Breast epithelium (tissue), 4 donors: ENCODE data around the gene TYMP. TPM values are rescaled to one million over a fixed set of nuclear protein-coding genes. Genes with fewer than 3 reads are reported as not detected.

ENCODE experiments used
- DNase-seq, 2 donors: peaks; one replicate each; pipeline ENCODE4 v3.0.0-alpha.2; 2019; ENCODE audit warnings: low spot score in 2 of 2
- H3K27ac ChIP-seq, 2 donors: fragments of 200-600 bp; sonication (generic) in 1 of 2; one replicate each; pipeline ENCODE4 v1.5.1; 2016 to 2019; ENCODE audit warnings: mild to moderate bottlenecking in 1 of 2
- H3K27me3 ChIP-seq, 2 donors: fragments of 200-600 bp; sonication (generic) in 1 of 2; one replicate each; pipeline versions ENCODE4 v1.5.1 to v1.6.0; 2017 to 2019; ENCODE audit warnings: control low read depth in 1 of 2, mild to moderate bottlenecking in 1 of 2
- H3K36me3 ChIP-seq: fragments of 200-600 bp; one replicate; pipeline ENCODE4 v1.5.1; 2019
- H3K4me1 ChIP-seq, 2 donors: fragments of 200-600 bp; sonication (generic); one replicate each; pipeline ENCODE4 v1.5.1; 2016 to 2019; ENCODE audit warnings: control low read depth in 1 of 2
- H3K4me3 ChIP-seq, 3 donors: fragments of 200-600 bp; sonication (generic); 1 replicate in 2 of 3; 2 replicates in 1 of 3; pipeline ENCODE4 v1.5.1; 2016 to 2019; ENCODE audit warnings: mild to moderate bottlenecking in 3 of 3, moderate library complexity in 2 of 3
- H3K9me3 ChIP-seq, 2 donors: fragments of 200-600 bp; sonication (generic) in 1 of 2; one replicate each; pipeline ENCODE4 v1.5.1; 2016 to 2019; ENCODE audit warnings: control low read depth in 1 of 2
- POLR2A ChIP-seq: fragments of 450-650 bp; IDR thresholded peaks from one replicate; pipeline ENCODE4 v1.6.1; 2016; ENCODE audit warnings: antibody characterized with exemption, mild to moderate bottlenecking, moderate library complexity
- POLR2AphosphoS5 ChIP-seq, 3 donors: sonication (generic); formaldehyde crosslinking; IDR thresholded peaks; one replicate each; pipeline ENCODE4 v1.6.1; 2017; ENCODE audit warnings: antibody characterized with exemption in 3 of 3
- intact Hi-C: fragments of 100-400 bp; cut with DNase I; formaldehyde crosslinking; loops from one replicate; pipeline ENCODE4 v1.15.1; 2023; ENCODE audit warnings: low total_unique reads
- total RNA-seq, 3 donors: library from RNA; depleted of rRNA; stranded (reverse); fragments of >200 nt; gene quantifications; one replicate each; pipeline ENCODE4 v1.1.0, GENCODE V29; 2016
- TF ChIP-seq, protein P1 (sequence below), 3 donors: fragments of 450-650 bp; IDR thresholded peaks; one replicate each; pipeline ENCODE4 v1.5.1; 2016 to 2017; ENCODE audit warnings: antibody characterized with exemption in 3 of 3, mild to moderate bottlenecking in 3 of 3, moderate library complexity in 3 of 3

TYMP gene
- total RNA-seq, 3 donors from 2014 or later, result 44.6 to 115 (median 82.9) TPM

DNA sequence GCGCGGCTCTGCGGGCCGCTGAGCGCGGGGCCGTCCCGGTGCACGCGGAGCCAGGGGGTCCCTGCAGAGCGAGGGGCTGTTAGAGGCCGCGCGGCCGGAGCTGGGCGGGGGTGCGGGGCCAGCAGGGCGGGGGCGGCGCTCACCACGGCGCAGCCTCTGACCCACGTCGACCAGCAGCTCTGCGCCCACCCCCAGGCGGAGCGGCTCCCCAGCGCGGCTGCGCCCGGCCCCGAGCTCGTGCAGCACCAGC lies 4.0 kb downstream of the TYMP start:
- intact Hi-C loops, result loop anchor here (5.0 kb wide), 1 partner anchor 57 kb away; the partner anchor contains the start of gene CHKB
- Histone ChIP-seq H3K4me3 (peak overlapping the region; percentile 52 to 91 (median 81)), H3K27ac (peak overlapping the region; percentile 88 to 92), H3K4me1 (peaks cover 10 to 12% of the 10 kb centered on the region in 2 donors), H3K9me3 (no peaks in the 10 kb centered on the region), H3K27me3 (no peaks in the 10 kb centered on the region), H3K36me3 (peaks cover 13% of the 10 kb centered on the region)
- no peak for DNase-seq
- TF ChIP-seq POLR2A (no peak), POLR2AphosphoS5 (IDR thresholded peaks at IDR 0.05) (no peak)
- TF ChIP-seq, protein P1, sequence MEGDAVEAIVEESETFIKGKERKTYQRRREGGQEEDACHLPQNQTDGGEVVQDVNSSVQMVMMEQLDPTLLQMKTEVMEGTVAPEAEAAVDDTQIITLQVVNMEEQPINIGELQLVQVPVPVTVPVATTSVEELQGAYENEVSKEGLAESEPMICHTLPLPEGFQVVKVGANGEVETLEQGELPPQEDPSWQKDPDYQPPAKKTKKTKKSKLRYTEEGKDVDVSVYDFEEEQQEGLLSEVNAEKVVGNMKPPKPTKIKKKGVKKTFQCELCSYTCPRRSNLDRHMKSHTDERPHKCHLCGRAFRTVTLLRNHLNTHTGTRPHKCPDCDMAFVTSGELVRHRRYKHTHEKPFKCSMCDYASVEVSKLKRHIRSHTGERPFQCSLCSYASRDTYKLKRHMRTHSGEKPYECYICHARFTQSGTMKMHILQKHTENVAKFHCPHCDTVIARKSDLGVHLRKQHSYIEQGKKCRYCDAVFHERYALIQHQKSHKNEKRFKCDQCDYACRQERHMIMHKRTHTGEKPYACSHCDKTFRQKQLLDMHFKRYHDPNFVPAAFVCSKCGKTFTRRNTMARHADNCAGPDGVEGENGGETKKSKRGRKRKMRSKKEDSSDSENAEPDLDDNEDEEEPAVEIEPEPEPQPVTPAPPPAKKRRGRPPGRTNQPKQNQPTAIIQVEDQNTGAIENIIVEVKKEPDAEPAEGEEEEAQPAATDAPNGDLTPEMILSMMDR (IDR thresholded peaks at IDR 0.05), result no peak

DNA sequence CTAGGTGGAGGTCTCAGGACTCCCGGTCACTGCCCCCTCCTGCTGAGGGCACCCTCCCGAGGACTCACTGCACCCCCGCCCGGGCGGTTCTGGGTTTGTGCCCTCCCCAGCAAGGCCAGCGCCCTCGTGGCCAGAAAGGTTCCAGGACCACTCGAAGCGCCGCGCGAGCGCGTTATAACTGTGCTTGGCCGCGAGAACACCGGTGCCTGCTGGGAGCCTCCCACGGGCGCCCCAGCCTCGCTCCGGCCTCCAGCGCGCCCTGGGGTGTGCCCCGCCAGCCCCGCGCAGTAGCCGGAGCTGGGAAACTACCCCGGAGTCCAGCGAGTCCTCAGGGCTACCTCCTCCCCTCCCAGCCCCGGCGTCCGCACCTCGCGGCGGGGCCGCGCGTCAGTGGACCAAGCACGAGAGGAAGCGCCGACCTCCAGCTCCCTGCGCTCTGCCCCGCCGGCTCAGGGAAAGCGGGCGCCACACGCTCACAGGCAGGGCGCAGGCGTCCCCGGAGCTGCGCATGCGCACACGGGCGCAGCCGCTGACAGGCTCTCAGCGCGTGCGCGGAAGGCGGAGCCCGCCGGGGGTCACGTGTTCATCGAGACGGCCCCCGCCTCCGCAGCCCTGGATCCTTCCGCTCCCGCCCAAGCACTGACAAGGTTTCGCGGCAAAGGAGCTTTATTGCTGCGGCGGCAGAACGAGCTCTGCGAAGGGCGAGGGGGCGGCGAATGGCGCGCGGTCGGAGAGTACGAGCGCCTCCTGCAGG lies 4.5 kb downstream of the TYMP start, which contains the start of gene SCO2:
TSS of gene SCO2 (minus strand) at position 495 of the 754 bp plus-strand sequence. CDS start 1,187 bp downstream, outside the sequence.
- H3K4me3 ChIP-seq, result peak within 1 kb of the TSS; percentile 52 to 91 (median 81)
- DNase-seq, result peak; percentile 94 to 96
- TF ChIP-seq POLR2AphosphoS5 (IDR thresholded peaks at IDR 0.05) (peak; percentile 62 to 79 (median 73)), POLR2A (peak; percentile 47)
- TF ChIP-seq, protein P1 (IDR thresholded peaks at IDR 0.05), result peak in 2 of 3 donors; percentile 26 to 41
- no peaks in the 10 kb centered on the region for H3K27me3 ChIP-seq
- peak within 1 kb of the TSS; percentile 88 to 92 for H3K27ac ChIP-seq
- peaks cover 10 to 12% of the 10 kb centered on the region in 2 donors for H3K4me1 ChIP-seq
- H3K36me3 ChIP-seq, result peaks cover 13% of the 10 kb centered on the region
- intact Hi-C loops, result loop anchor here (5.0 kb wide), 1 partner anchor 57 kb away; the partner anchor contains the start of gene CHKB
- H3K9me3 ChIP-seq, result no peaks in the 10 kb centered on the region

DNA sequence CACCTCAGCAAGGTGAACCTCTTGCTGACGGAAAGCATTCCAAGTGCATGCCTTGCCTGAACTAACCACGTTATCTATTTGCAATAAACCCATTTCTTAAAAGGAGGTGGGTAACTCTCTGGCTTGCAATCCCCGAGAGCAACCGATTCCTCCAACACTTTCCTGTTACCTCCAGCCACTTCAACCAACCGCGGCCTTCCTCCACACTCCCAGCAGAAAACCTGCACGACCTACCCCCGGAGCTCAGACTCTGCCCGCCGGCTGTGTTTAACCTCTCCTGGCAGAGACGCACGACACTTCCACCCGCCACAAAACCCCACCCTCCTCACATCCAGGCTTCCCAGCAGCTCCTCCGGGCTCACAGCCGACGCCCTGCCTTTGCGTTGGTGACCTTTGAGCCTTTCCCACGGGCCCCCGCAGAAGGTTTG lies 5.1 kb downstream of the TYMP start:
- Histone ChIP-seq H3K9me3 (no peaks in the 10 kb centered on the region), H3K4me1 (peaks cover 10 to 12% of the 10 kb centered on the region in 2 donors), H3K36me3 (peaks cover 13% of the 10 kb centered on the region), H3K27me3 (no peaks in the 10 kb centered on the region), H3K27ac (peak overlapping the region; percentile 88 to 92), H3K4me3 (peak overlapping the region; percentile 52 to 91 (median 81))
- no peak for DNase-seq
- intact Hi-C loops, result loop anchor here (5.0 kb wide), 1 partner anchor 58 kb away; the partner anchor contains the start of gene CHKB
- no peak for TF ChIP-seq POLR2A
- no peak for TF ChIP-seq POLR2AphosphoS5 (IDR thresholded peaks at IDR 0.05)
- TF ChIP-seq, protein P1 (IDR thresholded peaks at IDR 0.05), result no peak

DNA sequence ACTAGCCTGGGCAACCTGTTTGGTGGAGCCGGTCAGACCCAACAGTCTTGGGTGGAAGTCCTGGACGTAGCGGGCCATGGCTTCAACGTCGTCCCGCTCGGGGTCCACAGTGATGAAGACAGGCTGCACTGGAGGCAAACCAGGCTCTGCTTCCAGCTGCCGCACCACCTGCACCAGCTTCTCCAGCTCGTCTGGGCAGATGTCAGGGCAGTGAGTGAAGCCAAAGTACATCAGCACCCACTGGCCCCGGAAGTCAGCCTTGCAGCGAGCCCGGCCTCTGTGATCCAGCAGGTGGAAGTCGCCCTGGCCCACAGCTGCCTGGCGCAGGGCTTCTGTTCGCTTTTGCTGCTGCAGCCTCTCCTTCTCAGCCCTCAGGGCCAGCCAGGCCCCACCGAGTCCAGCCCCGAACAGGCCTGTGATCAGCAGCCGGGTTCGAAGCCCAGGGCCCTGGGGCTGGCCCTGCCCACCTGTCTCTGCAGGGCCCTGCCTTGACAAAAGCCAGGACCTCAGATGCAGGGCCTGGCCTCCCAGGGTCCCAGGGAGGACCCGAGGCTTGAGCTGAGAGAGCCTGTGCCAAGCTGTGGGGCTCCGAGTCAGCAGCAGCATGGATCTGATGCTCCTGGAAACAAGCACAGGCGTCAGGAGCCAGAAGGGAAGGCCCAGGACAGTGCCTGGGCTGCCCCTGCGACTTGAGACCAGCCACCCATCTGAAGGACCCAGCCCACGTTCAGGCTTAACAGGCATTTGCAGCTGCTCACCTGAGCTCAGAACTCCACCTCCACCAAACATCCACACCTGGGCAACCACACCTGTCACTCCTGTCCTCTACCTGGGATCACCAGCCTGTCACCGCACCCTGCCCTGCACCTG lies 5.8 kb downstream of the TYMP start:
- no peak for DNase-seq
- Histone ChIP-seq H3K4me3 (peak overlapping the region; percentile 52 to 91 (median 81)), H3K27me3 (no peaks in the 10 kb centered on the region), H3K4me1 (peaks cover 10 to 12% of the 10 kb centered on the region in 2 donors), H3K27ac (no peak overlapping the region), H3K9me3 (no peaks in the 10 kb centered on the region), H3K36me3 (peaks cover 13% of the 10 kb centered on the region)
- no peak for TF ChIP-seq POLR2AphosphoS5 (IDR thresholded peaks at IDR 0.05)
- TF ChIP-seq, protein P1 (IDR thresholded peaks at IDR 0.05), result no peak
- no peak for TF ChIP-seq POLR2A
- intact Hi-C loops, result loop anchor here (1.0 kb wide), 1 partner anchor 80 kb away; no protein-coding TSS in a partner anchor
